ENCODE data around the gene KLK8. TPM values are rescaled to one million over a fixed set of nuclear protein-coding genes. Genes with fewer than 3 reads are reported as not detected.

KLK8 gene
- total RNA-seq, 2 donors from 2014 or later: not detected

DNA sequence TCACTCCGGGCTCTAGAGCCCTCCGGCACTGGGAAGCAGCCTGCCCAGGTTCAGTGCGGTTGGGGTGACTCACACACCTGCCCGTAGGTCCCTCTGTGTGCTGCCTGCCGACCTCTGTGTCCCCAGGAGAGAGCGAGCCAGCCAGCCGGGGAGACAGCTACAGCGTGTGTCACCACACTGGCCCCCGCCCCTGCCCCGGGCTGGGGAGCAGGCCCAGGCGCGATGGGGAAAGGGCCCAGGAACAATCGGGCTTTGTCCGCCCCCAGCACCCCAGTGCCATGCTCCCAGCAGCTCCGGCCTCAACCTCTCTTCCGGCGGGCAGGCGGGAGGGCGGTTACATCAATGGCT is 32.0 kb downstream of the KLK8 start, which contains the start of gene KLK6:
Gene KLK6 (minus strand): TSS at position 179 of the 348 bp plus-strand sequence. CDS start 1,487 bp downstream, outside the sequence.
- no peak within 1 kb of the TSS for H3K27ac Mint-ChIP-seq
- H3K36me3 Mint-ChIP-seq: no peaks in the 10 kb centered on the region
- no peak for DNase-seq (ENCODE audit: low spot score)
- H3K4me3 Mint-ChIP-seq: no peak within 1 kb of the TSS
- ATAC-seq: peak in 1 of 2 donors; percentile 17
- H3K27me3 Mint-ChIP-seq: peaks cover 33 to 63% of the 10 kb centered on the region in 2 donors
- no peaks in the 10 kb centered on the region for H3K4me1 Mint-ChIP-seq (ENCODE audit: low read depth in 2 of 2)
- no peaks in the 10 kb centered on the region for H3K9me3 Mint-ChIP-seq

DNA sequence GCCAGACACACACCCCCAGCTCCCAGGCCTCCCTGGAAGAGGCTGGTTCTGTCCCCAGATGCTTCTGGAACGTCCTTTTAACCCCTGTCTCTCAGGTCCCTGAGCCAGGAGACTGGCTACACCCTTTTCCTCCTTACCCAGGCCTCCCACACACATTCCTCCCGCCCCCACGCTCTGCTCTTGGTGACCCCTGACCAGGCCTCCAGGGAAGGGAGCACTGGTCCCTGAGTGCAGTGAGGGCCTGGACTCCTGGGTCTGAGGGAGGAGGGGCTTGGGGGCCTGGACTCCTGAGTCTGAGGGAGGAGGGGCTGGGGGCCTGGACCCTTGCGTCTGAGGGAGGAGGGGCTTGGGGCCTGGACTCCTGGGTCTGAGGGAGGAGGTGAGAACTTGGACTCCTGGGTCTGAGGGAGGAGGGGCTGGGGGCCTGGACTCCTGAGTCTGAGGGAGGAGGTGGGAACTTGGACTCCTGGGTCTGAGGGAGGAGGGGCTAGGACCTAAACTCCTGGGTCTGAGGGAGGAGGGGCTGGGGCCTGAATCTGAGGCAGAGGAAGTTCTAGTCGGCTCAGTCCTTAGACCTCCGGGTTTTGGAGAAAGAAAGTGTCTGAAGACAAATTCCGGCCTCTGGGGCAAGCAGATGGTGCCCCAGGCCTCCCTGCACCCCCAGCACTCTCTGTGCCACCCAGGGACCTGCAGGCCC is 32.5 kb downstream of the KLK8 start:
- no peaks in the 10 kb centered on the region for H3K36me3 Mint-ChIP-seq
- no peaks in the 10 kb centered on the region for H3K4me1 Mint-ChIP-seq (ENCODE audit: low read depth in 2 of 2)
- no peak overlapping the region for H3K4me3 Mint-ChIP-seq
- ATAC-seq: no peak
- no peak for DNase-seq (ENCODE audit: low spot score)
- no peaks in the 10 kb centered on the region for H3K9me3 Mint-ChIP-seq
- no peak overlapping the region for H3K27ac Mint-ChIP-seq
- peaks cover 35 to 69% of the 10 kb centered on the region in 2 donors for H3K27me3 Mint-ChIP-seq

DNA sequence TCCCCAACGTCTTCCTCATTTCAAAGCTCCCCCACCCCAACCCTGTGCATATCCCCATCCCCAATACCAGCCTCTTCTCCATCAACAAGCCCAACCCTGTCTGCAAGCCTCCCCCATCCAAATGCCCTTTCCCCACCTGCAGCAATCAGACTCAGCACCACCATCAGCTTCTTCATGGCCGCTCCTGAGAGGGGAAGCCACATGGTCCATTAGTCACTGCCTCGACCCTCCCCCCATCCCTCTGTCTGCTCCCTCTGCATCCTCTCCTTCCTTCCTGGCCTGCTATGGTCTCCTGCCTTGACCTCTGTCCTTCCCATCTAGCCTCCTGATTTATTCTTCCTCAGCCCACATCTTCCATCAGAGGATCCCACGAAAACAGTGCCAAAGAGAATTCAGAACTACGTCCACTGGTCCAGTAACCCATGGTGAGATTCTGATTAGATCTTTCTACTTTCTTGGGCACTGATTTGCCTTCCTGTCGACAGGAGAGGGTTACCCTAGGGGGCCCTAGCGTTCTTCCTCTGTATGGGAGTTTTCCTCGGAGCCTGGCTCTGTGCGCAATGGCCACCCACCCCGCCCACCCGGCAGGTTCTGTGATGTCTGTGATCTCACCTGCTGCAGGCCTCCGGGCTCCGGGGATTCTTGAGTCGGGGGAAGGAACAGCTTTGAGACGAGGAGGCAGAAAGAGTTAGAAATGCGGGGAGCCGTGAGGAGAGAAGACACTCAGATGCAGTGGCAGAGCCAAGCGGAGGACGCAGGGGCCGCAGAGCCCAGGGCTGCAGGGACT is 33.3 kb downstream of the KLK8 start:
- no peak for ATAC-seq
- H3K27ac Mint-ChIP-seq: no peak overlapping the region

DNA sequence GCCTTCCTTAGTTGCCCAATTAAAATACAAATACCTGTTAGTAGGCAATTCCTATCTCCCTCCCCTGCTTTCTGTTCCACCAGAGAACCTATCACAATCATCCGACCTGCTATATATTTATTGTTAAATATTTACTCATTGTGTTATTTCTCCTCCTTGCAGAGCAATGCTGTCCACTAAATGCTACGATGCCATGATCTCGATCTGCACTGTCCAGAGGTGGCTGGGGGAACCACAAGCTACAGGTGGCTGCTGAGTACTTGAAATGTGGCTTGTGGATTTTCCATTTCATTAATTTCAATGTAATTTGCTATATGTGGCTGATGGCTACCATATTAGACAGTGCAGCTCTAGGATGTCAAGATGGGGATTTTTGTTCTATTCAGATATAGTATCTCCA is 37.1 kb downstream of the KLK8 start:
- peaks cover 4% of the 10 kb centered on the region for H3K36me3 Mint-ChIP-seq
- peaks cover 0 to 3% of the 10 kb centered on the region in 2 donors for H3K4me1 Mint-ChIP-seq (ENCODE audit: low read depth in 2 of 2)
- H3K4me3 Mint-ChIP-seq: no peak overlapping the region
- DNase-seq (ENCODE audit: low spot score) (no peak), ATAC-seq (no peak)
- H3K9me3 Mint-ChIP-seq: peaks cover 9% of the 10 kb centered on the region
- peaks cover 27 to 60% of the 10 kb centered on the region in 2 donors for H3K27me3 Mint-ChIP-seq
- no peak overlapping the region for H3K27ac Mint-ChIP-seq

More for the DNA sequence above, 33.3 kb downstream of the KLK8 start:
- no peaks in the 10 kb centered on the region for H3K4me1 Mint-ChIP-seq (ENCODE audit: low read depth in 2 of 2)
- H3K27me3 Mint-ChIP-seq: peaks cover 37 to 69% of the 10 kb centered on the region in 2 donors
- H3K9me3 Mint-ChIP-seq: no peaks in the 10 kb centered on the region
- no peak overlapping the region for H3K4me3 Mint-ChIP-seq
- no peak for DNase-seq (ENCODE audit: low spot score)
- no peaks in the 10 kb centered on the region for H3K36me3 Mint-ChIP-seq

DNA sequence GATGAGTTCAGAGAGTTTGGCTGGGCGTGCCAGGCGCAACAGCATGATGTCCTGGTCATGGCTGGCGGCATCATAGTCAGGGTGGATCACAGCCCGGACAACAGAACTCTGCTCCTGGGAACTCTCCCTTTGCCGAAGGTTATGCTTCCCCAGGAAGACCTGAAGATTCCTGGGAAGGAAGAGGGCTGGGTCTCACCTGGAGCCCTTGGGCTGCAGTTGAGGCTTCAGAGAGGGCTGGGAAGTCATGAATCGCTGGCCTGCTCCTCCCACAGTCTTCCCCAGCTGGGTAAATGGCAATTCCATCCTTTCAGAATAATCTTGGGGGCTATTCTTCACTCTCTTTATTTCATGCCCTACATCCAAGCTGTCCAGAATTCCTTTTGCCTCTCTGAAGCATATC is 38.0 kb downstream of the KLK8 start:
- no peak overlapping the region for H3K27ac Mint-ChIP-seq
- peaks cover 9% of the 10 kb centered on the region for H3K9me3 Mint-ChIP-seq
- H3K4me1 Mint-ChIP-seq (ENCODE audit: low read depth in 2 of 2): peaks cover 0 to 6% of the 10 kb centered on the region in 2 donors
- ATAC-seq (no peak), DNase-seq (ENCODE audit: low spot score) (no peak)
- peaks cover 5% of the 10 kb centered on the region for H3K36me3 Mint-ChIP-seq
- H3K4me3 Mint-ChIP-seq: no peak overlapping the region
- peaks cover 33 to 68% of the 10 kb centered on the region in 2 donors for H3K27me3 Mint-ChIP-seq

DNA sequence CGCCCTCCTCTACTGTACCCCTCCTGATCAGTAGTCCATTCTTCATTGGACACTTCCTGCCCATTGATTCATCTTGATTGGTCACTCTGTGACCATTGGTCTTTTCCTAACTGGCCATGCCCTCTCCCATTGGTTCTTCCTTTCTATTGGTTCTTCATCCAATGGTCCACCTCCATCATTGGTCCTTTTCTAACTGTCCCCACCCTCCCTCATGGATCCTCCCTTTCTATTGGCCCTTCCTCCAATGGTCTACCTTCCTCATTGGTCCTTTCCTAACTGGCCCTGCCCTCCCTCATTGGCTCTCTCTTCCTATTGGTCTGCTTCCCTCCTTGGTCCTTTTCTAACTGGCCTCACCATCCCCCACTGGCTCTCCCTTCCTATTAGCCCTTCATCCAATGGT is 39.2 kb downstream of the KLK8 start:
- peaks cover 9% of the 10 kb centered on the region for H3K9me3 Mint-ChIP-seq
- no peak for DNase-seq (ENCODE audit: low spot score)

DNA sequence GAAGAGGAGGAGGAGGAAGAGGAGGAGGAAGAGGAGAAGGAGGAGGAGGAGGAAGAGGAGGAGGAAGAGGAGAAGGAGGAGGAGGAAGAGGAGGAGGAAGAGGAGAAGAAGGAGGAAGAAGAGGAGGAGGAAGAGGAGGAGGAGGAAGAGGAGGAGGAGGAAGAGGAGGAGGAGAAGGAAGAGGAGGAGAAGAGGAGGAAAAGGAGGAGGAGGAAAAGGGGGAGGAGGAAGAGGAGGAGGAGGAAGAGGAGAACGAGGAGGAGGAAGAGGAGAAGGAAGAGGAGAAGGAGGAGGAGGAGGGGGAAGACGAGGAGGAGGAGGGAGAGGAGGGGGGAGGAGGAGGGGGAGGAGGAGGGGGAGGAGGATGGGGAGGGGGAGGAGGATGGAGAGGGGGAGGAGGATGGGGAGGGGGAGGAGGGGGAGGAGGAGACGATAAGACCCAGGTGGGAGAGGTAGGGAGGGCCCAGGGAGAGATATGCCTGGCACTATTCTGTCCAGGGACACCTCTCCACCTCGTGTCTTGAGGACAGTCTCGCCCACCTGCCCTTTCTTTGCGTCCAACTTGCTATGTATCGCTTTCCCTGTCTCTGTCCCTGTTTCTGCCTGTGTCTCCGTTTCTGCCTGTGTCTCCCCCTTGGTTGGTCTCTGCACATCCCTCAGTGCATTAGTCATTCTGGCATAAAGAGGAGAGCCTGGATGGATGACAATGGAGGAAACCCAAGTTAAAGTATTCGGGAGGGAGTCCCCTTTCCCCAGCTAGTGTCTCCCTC is 41.5 kb downstream of the KLK8 start:
- ATAC-seq (no peak), DNase-seq (ENCODE audit: low spot score) (no peak)
- peaks cover 9% of the 10 kb centered on the region for H3K9me3 Mint-ChIP-seq
- H3K4me3 Mint-ChIP-seq: no peak overlapping the region
- peaks cover 0 to 6% of the 10 kb centered on the region in 2 donors for H3K4me1 Mint-ChIP-seq (ENCODE audit: low read depth in 2 of 2)
- no peak overlapping the region for H3K27ac Mint-ChIP-seq
- peaks cover 26 to 45% of the 10 kb centered on the region in 2 donors for H3K27me3 Mint-ChIP-seq
- H3K36me3 Mint-ChIP-seq: peaks cover 5% of the 10 kb centered on the region

More for the DNA sequence above, 39.2 kb downstream of the KLK8 start:
- H3K36me3 Mint-ChIP-seq: peaks cover 5% of the 10 kb centered on the region
- H3K27me3 Mint-ChIP-seq: peaks cover 31 to 58% of the 10 kb centered on the region in 2 donors
- peaks cover 0 to 6% of the 10 kb centered on the region in 2 donors for H3K4me1 Mint-ChIP-seq (ENCODE audit: low read depth in 2 of 2)
- H3K27ac Mint-ChIP-seq: no peak overlapping the region
- H3K4me3 Mint-ChIP-seq: no peak overlapping the region
- ATAC-seq: no peak

DNA sequence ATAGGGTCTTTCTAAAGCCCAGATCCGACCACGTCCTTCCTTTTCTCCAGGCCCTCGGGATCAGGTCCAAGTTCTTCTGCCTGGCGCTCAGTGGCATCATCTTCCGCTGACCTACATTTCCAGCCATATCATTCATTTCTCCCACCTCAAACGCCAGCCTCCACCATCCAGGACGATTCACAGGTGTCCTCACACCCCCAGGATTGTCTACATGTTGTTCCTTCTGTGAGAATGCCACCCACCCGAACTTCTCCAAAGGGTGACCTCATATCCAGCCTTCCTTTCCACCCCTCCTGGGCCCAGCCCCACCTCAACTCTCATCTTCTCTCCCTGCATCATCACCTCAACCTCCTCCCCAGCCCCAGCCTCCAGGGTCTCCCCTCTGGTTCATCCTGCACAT is 43.8 kb downstream of the KLK8 start:
- ATAC-seq (no peak), DNase-seq (ENCODE audit: low spot score) (no peak)
- Mint-ChIP-seq H3K27ac (no peak overlapping the region), H3K4me3 (no peak overlapping the region), H3K9me3 (peaks cover 5% of the 10 kb centered on the region), H3K27me3 (peaks cover 22 to 48% of the 10 kb centered on the region in 2 donors), H3K36me3 (peaks cover 5% of the 10 kb centered on the region), H3K4me1 (ENCODE audit: low read depth in 2 of 2) (peaks cover 0 to 6% of the 10 kb centered on the region in 2 donors)

DNA sequence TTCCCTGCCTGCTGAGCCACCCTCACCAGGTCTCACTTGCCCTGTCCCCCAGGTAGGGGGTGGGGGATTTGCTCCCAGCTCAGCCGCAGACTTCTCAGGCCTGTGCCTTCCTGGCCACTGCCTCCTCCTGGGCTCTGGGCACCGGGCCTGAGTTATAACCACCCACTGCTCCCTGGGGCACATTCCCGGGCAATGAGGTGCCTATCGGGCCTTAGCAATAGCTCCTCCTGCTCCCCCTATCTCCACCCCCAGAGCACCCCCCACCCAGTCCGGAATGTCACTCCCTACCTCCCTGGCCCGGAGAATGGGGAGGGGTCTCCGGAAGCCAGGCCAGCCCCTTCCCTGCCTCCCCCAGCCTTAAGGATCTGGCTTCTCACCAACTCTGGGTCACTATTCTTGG is 48.5 kb downstream of the KLK8 start, which contains the start of gene KLK5:
Gene KLK5 (minus strand): TSS at position 129 of the 400 bp plus-strand sequence. CDS start 381 bp downstream, outside the sequence.
- no peak within 1 kb of the TSS for H3K27ac Mint-ChIP-seq
- H3K9me3 Mint-ChIP-seq: no peaks in the 10 kb centered on the region
- H3K4me1 Mint-ChIP-seq (ENCODE audit: low read depth in 2 of 2): no peaks in the 10 kb centered on the region

DNA sequence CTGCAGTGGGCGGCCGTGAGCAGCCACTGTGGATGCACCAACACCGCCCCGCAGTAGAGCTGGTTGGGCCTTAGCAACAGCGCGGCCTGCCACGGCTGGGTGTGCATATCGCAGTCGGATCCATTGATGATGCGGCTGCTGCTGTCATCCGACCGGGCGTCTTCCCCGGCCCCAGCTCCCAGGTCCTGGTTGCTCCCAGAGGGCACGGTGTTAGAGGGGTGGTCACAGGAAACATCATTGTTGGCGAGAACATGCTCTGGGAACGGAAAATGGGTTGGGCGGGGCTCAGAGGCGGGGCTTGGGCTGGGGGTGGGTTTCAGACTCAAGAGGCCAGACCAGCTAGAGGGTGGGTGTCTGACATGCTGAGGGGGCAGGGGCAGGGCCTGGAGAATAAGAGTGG is 51.5 kb downstream of the KLK8 start:
- H3K4me1 Mint-ChIP-seq (ENCODE audit: low read depth in 2 of 2): no peaks in the 10 kb centered on the region

More for the DNA sequence above, 48.5 kb downstream of the KLK8 start, which contains the start of gene KLK5:
- ATAC-seq (peak; percentile 28 to 42), DNase-seq (ENCODE audit: low spot score) (no peak)
- Mint-ChIP-seq H3K36me3 (no peaks in the 10 kb centered on the region), H3K4me3 (no peak within 1 kb of the TSS), H3K27me3 (peaks cover 23 to 42% of the 10 kb centered on the region in 2 donors)

DNA sequence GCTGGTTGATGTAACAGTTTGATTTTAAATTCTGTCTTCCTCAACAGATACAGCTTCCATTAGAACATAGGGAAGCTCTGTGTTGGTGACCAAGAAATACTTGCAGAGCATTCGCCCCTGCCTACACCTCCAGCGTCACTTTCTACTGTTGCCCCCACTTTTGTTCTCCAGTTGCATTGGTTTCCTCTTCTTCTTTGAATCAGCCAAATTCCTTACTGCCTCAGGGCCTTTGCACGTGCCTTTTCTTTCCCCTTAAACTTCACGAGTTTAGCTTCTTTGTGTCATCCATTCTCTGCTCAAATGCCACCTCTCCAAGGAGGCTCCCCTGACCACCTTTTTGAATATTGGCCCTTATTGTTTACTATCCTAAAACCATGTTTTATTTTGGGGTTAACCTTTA is 54.3 kb downstream of the KLK8 start:
- DNase-seq (ENCODE audit: low spot score) (no peak), ATAC-seq (no peak)
- Mint-ChIP-seq H3K27me3 (peaks cover 34 to 59% of the 10 kb centered on the region in 2 donors), H3K27ac (no peak overlapping the region), H3K36me3 (no peaks in the 10 kb centered on the region), H3K9me3 (no peaks in the 10 kb centered on the region), H3K4me1 (ENCODE audit: low read depth in 2 of 2) (no peaks in the 10 kb centered on the region), H3K4me3 (no peak overlapping the region)

More for the DNA sequence above, 51.5 kb downstream of the KLK8 start:
- no peaks in the 10 kb centered on the region for H3K36me3 Mint-ChIP-seq
- peaks cover 26 to 53% of the 10 kb centered on the region in 2 donors for H3K27me3 Mint-ChIP-seq
- ATAC-seq (no peak), DNase-seq (ENCODE audit: low spot score) (no peak)
- no peak overlapping the region for H3K4me3 Mint-ChIP-seq
- no peaks in the 10 kb centered on the region for H3K9me3 Mint-ChIP-seq
- no peak overlapping the region for H3K27ac Mint-ChIP-seq

All from natural killer cell treated with Interleukin-12 subunit alpha and Interleukin-12 subunit beta and Interleukin-15 and Interleukin-18, amount 100 ng/mL, for 72 hours (primary cell).